ENCODE results near the gene IPPK.

The IPPK gene

GRCh38 chr9:92615790-92616189, 54.1 kb downstream of the IPPK start:
- no peak for DNase-seq (ENCODE audit: low read depth in 3 of 3, low spot score in 1 of 3)

GRCh38 chr9:92614763-92615461, 55.0 kb downstream of the IPPK start:
- DNase-seq (ENCODE audit: low read depth in 3 of 3, low spot score in 1 of 3), result no peak

- no peak for DNase-seq (ENCODE audit: low read depth in 3 of 3, low spot score in 1 of 3)
Measured at GRCh38 chr9:92614123-92614510, 55.8 kb downstream of the IPPK start.

GRCh38 chr9:92613268-92614122, 56.4 kb downstream of the IPPK start:
- no peak for DNase-seq (ENCODE audit: low read depth in 3 of 3, low spot score in 1 of 3)

GRCh38 chr9:92612816-92613215, 57.1 kb downstream of the IPPK start:
- DNase-seq (ENCODE audit: low read depth in 3 of 3, low spot score in 1 of 3), result no peak

GRCh38 chr9:92612292-92612691, 57.6 kb downstream of the IPPK start:
- no peak for DNase-seq (ENCODE audit: low read depth in 3 of 3, low spot score in 1 of 3)

GRCh38 chr9:92611621-92612285, 58.2 kb downstream of the IPPK start:
- no peak for DNase-seq (ENCODE audit: low read depth in 3 of 3, low spot score in 1 of 3)

- no peak for DNase-seq (ENCODE audit: low read depth in 3 of 3, low spot score in 1 of 3)
Measured at GRCh38 chr9:92610470-92611420, 59.2 kb downstream of the IPPK start.

- no peak for DNase-seq (ENCODE audit: low read depth in 3 of 3, low spot score in 1 of 3)
Measured at GRCh38 chr9:92608909-92609445, 61.0 kb downstream of the IPPK start.

GRCh38 chr9:92608241-92608908, 61.6 kb downstream of the IPPK start:
- no peak for DNase-seq (ENCODE audit: low read depth in 3 of 3, low spot score in 1 of 3)

- DNase-seq (ENCODE audit: low read depth in 3 of 3, low spot score in 1 of 3), result no peak
Measured at GRCh38 chr9:92607773-92608172, 62.2 kb downstream of the IPPK start.

- DNase-seq (ENCODE audit: low read depth in 3 of 3, low spot score in 1 of 3), result no peak
Measured at GRCh38 chr9:92607088-92607487, 62.8 kb downstream of the IPPK start.

GRCh38 chr9:92605224-92605623, 64.7 kb downstream of the IPPK start:
- no peak for DNase-seq (ENCODE audit: low read depth in 3 of 3, low spot score in 1 of 3)

GRCh38 chr9:92603990-92604389, 65.9 kb downstream of the IPPK start:
- no peak for DNase-seq (ENCODE audit: low read depth in 3 of 3, low spot score in 1 of 3)

GRCh38 chr9:92603100-92603499, 66.8 kb downstream of the IPPK start:
- DNase-seq (ENCODE audit: low read depth in 3 of 3, low spot score in 1 of 3), result no peak

GRCh38 chr9:92602413-92602812, 67.5 kb downstream of the IPPK start:
- no peak for DNase-seq (ENCODE audit: low read depth in 3 of 3, low spot score in 1 of 3)

- no peak for DNase-seq (ENCODE audit: low read depth in 3 of 3, low spot score in 1 of 3)
Measured at GRCh38 chr9:92601451-92601850, 68.5 kb downstream of the IPPK start.

- DNase-seq (ENCODE audit: low read depth in 3 of 3, low spot score in 1 of 3), result no peak
Measured at GRCh38 chr9:92600462-92601261, 69.3 kb downstream of the IPPK start.

- DNase-seq (ENCODE audit: low read depth in 3 of 3, low spot score in 1 of 3), result no peak
Measured at GRCh38 chr9:92599938-92600461, 69.9 kb downstream of the IPPK start.

Measured in stimulated activated CD4-positive, alpha-beta T cell treated with anti-CD3 and anti-CD28 coated beads, TNF-alpha, amount 100 ng/mL, for 1 hour (primary cell).